Activated CD4-positive, alpha-beta T cell treated with anti-CD3 and anti-CD28 coated beads, Interleukin-2, amount 10 ng/mL, durations not matched to agents 24 days and 14 days (primary cell): ENCODE results near the gene DCAF12L2. TPM values are rescaled to one million over a fixed set of nuclear protein-coding genes. Genes with fewer than 3 reads are reported as not detected.
"Not testable (repeated sequence)": the region's sequence is repeated elsewhere in the genome, so short reads cannot be mapped to it uniquely, and the experiment has no call there.

Experiments used
- DNase-seq: peaks from one replicate; pipeline ENCODE4 v3.0.0; 2022
- H3K27ac Mint-ChIP-seq: one replicate; pipeline ENCODE4 v1.8.0; 2022; ENCODE audit warnings: mild to moderate bottlenecking, mixed read lengths
- H3K27me3 Mint-ChIP-seq: one replicate; pipeline ENCODE4 v1.8.0; 2022; ENCODE audit warnings: mixed read lengths
- H3K36me3 Mint-ChIP-seq: one replicate; pipeline ENCODE4 v1.8.0; 2022; ENCODE audit warnings: low read depth, mild to moderate bottlenecking, mixed read lengths
- H3K4me1 Mint-ChIP-seq: one replicate; pipeline ENCODE4 v1.8.0; 2021; ENCODE audit warnings: mixed read lengths
- H3K4me3 Mint-ChIP-seq: one replicate; pipeline ENCODE4 v1.8.0; 2022; ENCODE audit warnings: mild to moderate bottlenecking, moderate library complexity, mixed read lengths
- H3K9me3 Mint-ChIP-seq: one replicate; pipeline ENCODE4 v1.8.0; 2021; ENCODE audit warnings: mixed read lengths
- intact Hi-C: fragments of 100-400 bp; cut with micrococcal nuclease; formaldehyde crosslinking; loops from one replicate; pipeline ENCODE4 v1.15.1; 2023
- total RNA-seq: library from RNA; stranded (reverse); gene quantifications from 2 replicates; pipeline ENCODE4 v1.2.3, GENCODE V29; 2022

The DCAF12L2 gene
- not detected in 2 replicates for total RNA-seq

- H3K4me3 Mint-ChIP-seq = peak within 1 kb of the TSS; percentile 54
- intact Hi-C loops = no loop called here
- DNase-seq = no peak
- H3K27me3 Mint-ChIP-seq = peaks cover 4% of the 10 kb centered on the region
- no peak within 1 kb of the TSS for H3K27ac Mint-ChIP-seq
- H3K9me3 Mint-ChIP-seq = no peaks in the 10 kb centered on the region
- no peaks in the 10 kb centered on the region for H3K4me1 Mint-ChIP-seq
- no peaks in the 10 kb centered on the region for H3K36me3 Mint-ChIP-seq
These were observed at the start of gene DCAF12L2 for GRCh38 chrX:126165721-126166461. Gene DCAF12L2 (minus strand): TSS chrX:126166289. CDS start chrX:126165924, 365 bp downstream.

DNA sequence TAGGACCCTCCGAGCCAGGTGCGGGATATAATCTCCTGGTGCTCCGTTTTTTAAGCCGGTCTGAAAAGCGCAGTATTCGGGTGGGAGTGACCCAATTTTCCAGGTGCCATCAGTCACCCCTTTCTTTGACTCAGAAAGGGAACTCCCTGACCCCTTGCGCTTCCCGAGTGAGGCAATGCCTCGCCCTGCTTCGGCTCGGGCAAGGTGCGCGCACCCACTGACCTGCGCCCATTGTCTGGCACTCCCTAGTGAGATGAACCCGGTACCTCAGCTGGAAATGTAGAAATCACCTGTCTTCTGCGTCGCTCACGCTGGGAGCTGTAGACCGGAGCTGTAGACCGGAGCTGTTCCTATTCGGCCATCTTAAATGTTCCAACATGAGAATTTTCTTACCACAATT is 24.8 kb upstream of the DCAF12L2 start:
- H3K4me3 Mint-ChIP-seq, intact Hi-C loops, H3K9me3 Mint-ChIP-seq, H3K4me1 Mint-ChIP-seq, DNase-seq, H3K27ac Mint-ChIP-seq, H3K36me3 Mint-ChIP-seq, H3K27me3 Mint-ChIP-seq: not testable (repeated sequence)

DNA sequence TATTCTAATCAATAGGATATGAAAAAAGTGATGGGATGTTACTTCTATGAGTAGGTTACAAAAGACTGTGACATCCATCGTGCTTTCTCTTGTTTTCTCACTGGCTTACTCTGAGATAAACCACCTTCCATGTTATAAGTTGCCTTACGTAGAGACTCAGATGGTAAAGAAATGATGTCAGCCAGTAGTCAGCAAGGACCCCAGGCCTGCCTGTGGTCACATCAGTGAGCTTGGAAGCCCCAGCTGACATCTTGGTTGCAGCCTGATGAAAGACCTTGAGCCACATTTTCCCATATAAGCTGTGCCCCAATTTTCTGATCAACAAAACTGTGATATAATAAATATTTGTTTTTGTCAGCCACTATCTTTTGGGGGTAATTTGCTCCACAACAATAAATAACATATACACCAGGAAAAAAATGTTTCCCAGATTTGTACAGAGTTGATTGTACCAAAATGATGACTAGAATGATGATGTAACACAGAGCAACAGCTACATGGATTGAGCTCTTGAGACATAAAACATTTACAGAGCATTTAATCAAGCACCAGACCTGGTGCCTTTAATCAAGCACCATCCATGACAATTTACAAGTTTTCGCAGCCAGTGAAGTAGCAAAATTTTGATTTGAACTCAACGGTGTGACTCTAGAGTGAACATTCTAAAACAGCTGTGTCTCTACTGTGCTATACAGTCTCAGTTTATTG is 11.2 kb upstream of the DCAF12L2 start:
- H3K4me1 Mint-ChIP-seq = no peaks in the 10 kb centered on the region

DNA sequence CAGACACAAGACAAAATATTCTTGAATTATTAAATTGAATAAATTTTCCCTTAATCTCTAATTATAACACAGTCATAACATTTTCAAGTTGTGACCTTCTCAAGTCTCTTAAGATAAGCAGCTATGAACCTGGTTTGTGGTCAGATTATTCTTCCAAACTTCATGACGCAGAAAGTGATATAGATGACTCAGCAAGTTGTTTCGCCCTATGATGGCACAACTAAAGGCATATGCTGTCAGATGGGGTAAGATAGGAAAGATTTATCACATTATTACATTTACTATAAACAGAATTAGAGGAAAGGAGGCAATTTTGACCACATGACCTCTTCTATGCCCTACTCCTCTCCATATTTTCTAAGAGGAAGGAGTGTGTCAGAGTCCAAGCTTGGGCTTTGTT is 4.6 kb upstream of the DCAF12L2 start:
- intact Hi-C loops = no loop called here
- peaks cover 4% of the 10 kb centered on the region for H3K27me3 Mint-ChIP-seq
- no peaks in the 10 kb centered on the region for H3K4me1 Mint-ChIP-seq
- DNase-seq = no peak
- no peak overlapping the region for H3K27ac Mint-ChIP-seq
- no peaks in the 10 kb centered on the region for H3K36me3 Mint-ChIP-seq
- H3K9me3 Mint-ChIP-seq = no peaks in the 10 kb centered on the region
- no peak overlapping the region for H3K4me3 Mint-ChIP-seq

More for the DNA sequence above, 11.2 kb upstream of the DCAF12L2 start:
- intact Hi-C loops = no loop called here
- DNase-seq = no peak
- Mint-ChIP-seq H3K9me3 (no peaks in the 10 kb centered on the region), H3K36me3 (no peaks in the 10 kb centered on the region), H3K27me3 (no peaks in the 10 kb centered on the region), H3K27ac (no peak overlapping the region), H3K4me3 (no peak overlapping the region)

DNA sequence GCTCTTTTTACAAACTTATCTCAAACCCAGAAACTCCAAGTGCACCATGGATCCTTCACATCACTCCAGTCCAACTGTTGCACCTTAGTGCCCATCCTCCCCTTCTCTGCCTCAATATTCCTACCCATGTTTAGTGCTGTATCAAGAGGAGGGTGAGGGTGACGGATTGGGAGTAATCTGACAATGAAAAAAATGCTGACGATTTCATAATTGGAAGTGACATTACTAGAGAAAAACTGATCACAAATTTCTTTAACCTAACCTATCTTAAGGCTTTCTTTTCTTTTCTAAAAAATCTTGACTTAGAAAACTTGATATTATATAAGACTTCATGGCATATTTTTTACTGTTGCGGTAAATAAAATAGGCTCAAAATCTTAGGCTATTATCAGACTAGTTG is 1.5 kb upstream of the DCAF12L2 start:
- no peak overlapping the region for H3K27ac Mint-ChIP-seq
- no peaks in the 10 kb centered on the region for H3K9me3 Mint-ChIP-seq
- H3K36me3 Mint-ChIP-seq = no peaks in the 10 kb centered on the region
- H3K4me1 Mint-ChIP-seq = no peaks in the 10 kb centered on the region
- no peak for DNase-seq
- no peak overlapping the region for H3K4me3 Mint-ChIP-seq
- H3K27me3 Mint-ChIP-seq = peaks cover 4% of the 10 kb centered on the region
- intact Hi-C loops = no loop called here

DNA sequence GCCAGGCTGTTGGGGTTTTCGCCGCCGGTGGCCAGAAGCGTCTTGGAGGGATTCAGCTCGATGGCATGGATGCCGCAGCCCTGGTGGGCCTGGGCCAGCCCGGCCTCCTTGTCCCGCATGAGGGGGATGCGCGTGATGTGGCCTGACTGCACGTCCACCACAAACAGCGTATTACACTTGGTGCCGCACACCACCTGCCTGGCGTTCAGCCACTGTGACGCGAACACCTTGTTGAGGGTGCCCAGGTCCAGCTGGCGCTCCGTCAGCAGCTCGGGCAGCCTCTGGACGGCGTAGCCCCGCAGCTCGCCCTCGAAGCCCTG is 728 bp downstream of the DCAF12L2 start:
- Mint-ChIP-seq H3K36me3 (no peaks in the 10 kb centered on the region), H3K4me3 (no peak overlapping the region), H3K9me3 (no peaks in the 10 kb centered on the region), H3K4me1 (no peaks in the 10 kb centered on the region), H3K27me3 (peaks cover 4% of the 10 kb centered on the region), H3K27ac (no peak overlapping the region)
- DNase-seq = no peak
- intact Hi-C loops = no loop called here

GRCh38 chrX:126164689-126165400 is 1.2 kb downstream of the DCAF12L2 start:
- H3K4me3 Mint-ChIP-seq = no peak overlapping the region
- H3K9me3 Mint-ChIP-seq = no peaks in the 10 kb centered on the region
- H3K27ac Mint-ChIP-seq = no peak overlapping the region
- peaks cover 4% of the 10 kb centered on the region for H3K27me3 Mint-ChIP-seq
- DNase-seq = no peak
- intact Hi-C loops = no loop called here
- H3K4me1 Mint-ChIP-seq = no peaks in the 10 kb centered on the region
- H3K36me3 Mint-ChIP-seq = no peaks in the 10 kb centered on the region

DNA sequence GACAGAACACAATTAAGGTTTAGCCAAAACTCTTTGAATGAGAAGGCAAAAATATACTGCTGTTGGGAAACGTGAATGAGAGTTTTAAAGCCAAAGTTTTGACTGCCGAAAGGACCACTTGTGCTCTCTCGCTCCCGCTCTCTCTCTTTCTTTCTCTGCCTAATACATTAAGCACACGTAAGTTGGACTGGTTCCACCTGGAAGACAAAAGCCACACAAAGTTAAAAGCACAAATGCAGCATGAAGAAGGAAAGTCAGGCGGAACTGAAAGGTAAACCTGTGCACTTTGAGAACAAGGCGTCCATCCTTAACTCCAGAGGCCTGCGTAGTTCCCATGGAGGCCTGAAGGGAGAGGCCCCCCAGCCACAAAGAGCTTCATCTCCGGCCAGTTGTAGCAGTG is 1.9 kb downstream of the DCAF12L2 start:
- Mint-ChIP-seq H3K9me3 (no peaks in the 10 kb centered on the region), H3K4me1 (no peaks in the 10 kb centered on the region)
- intact Hi-C loops = no loop called here

GRCh38 chrX:126141014-126141413 is 25.1 kb downstream of the DCAF12L2 start:
- H3K27me3 Mint-ChIP-seq = no peaks in the 10 kb centered on the region
- H3K4me1 Mint-ChIP-seq = no peaks in the 10 kb centered on the region
- no peak overlapping the region for H3K27ac Mint-ChIP-seq
- no peak overlapping the region for H3K4me3 Mint-ChIP-seq
- intact Hi-C loops = no loop called here
- DNase-seq = no peak
- no peaks in the 10 kb centered on the region for H3K9me3 Mint-ChIP-seq
- H3K36me3 Mint-ChIP-seq = no peaks in the 10 kb centered on the region

More for the DNA sequence above, 1.9 kb downstream of the DCAF12L2 start:
- Mint-ChIP-seq H3K4me3 (no peak overlapping the region), H3K27me3 (peaks cover 4% of the 10 kb centered on the region), H3K36me3 (no peaks in the 10 kb centered on the region), H3K27ac (no peak overlapping the region)
- DNase-seq = no peak

DNA sequence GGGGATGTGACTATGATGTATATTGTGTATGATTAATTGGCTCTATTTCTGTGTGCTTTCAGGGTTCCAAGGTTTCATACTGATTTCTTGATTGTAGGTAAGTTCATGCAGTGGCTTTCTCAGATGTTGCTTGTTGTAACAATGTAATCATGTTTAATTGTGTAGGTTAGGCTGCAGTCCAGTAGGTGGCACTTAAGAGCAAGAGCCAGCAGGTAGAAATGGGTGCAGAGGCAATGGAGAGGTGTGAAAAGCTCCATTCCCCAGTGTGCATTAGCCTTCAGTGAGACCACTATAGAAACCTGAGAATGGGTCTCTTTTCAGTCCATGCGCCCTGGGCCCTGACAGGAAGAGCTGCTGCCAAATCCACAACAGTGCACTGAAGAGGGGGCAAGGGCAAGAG is 28.2 kb downstream of the DCAF12L2 start:
- intact Hi-C loops = no loop called here
- Mint-ChIP-seq H3K27me3 (no peaks in the 10 kb centered on the region), H3K36me3 (no peaks in the 10 kb centered on the region), H3K4me1 (no peaks in the 10 kb centered on the region), H3K9me3 (no peaks in the 10 kb centered on the region), H3K4me3 (no peak overlapping the region), H3K27ac (no peak overlapping the region)
- DNase-seq = no peak

DNA sequence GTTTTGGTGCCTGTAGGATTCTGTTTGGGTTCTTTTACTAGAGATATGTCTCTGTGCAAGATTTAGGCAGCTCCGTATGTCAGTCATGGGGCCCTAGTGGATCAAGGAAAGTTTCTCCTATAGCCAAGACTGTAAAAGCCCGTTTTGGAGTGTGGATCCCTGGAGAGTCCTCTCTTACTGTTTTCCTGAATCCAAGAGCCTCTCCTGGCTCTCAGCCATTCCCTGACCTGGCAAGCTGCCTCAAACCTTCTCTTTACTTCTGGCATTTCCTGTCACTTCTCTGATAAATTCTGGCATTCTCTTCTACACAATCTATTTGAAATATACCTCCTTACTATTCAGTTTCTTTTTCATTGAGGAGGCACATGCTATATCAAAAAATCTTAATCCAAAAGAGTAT is 41.4 kb downstream of the DCAF12L2 start:
- H3K9me3 Mint-ChIP-seq = no peaks in the 10 kb centered on the region
- intact Hi-C loops = no loop called here
- no peak for DNase-seq
- no peak overlapping the region for H3K4me3 Mint-ChIP-seq
- H3K27me3 Mint-ChIP-seq = no peaks in the 10 kb centered on the region
- H3K4me1 Mint-ChIP-seq = no peaks in the 10 kb centered on the region
- no peak overlapping the region for H3K27ac Mint-ChIP-seq
- H3K36me3 Mint-ChIP-seq = no peaks in the 10 kb centered on the region
